PC-3 (cell line): ENCODE data around the gene PGLYRP4. TPM values are rescaled to one million over a fixed set of nuclear protein-coding genes. Genes with fewer than 3 reads are reported as not detected.

Experiments
- ATAC-seq: fragments of 200-7000 bp; cut with Tn5 transposase; 2 replicates; pipeline ENCODE4 v1.9.1; 2020; ENCODE audit warnings: mild to moderate bottlenecking, moderate library complexity
- BruUV-seq: library from RNA; stranded (reverse); fragments of 400-500 nt; replicated peaks from 2 replicates; lab custom pipeline; 2021; lab: Mats Ljungman, UMichigan
- CTCF ChIA-PET: fragments of 300-600 bp; sonication (Branson Sonifier 250); formaldehyde crosslinking; loops from one replicate; lab custom pipeline; 2022; ENCODE audit warnings: antibody characterized with exemption; lab: Charles Lee
- POLR2A ChIA-PET: fragments of 300-600 bp; sonication (Branson Sonifier 250); formaldehyde crosslinking; loops from one replicate; lab custom pipeline; 2022; ENCODE audit warnings: antibody characterized with exemption; ENCODE audit not compliant: unreplicated experiment; lab: Charles Lee
- DNase-seq: peaks from one replicate; pipeline ENCODE4 v3.0.0-alpha.2; 2015
- H2AFZ ChIP-seq: fragments of 300-600 bp; sonication (generic); 2 replicates; pipeline ENCODE4 v1.6.0; 2016; ENCODE audit warnings: antibody characterized with exemption, low read length
- H3F3A ChIP-seq: fragments of 300-600 bp; sonication (generic); one replicate; pipeline ENCODE4 v1.6.0; 2017; ENCODE audit warnings: antibody characterized with exemption, low read length, control low read depth, mild to moderate bottlenecking; ENCODE audit not compliant: unreplicated experiment
- H3K27ac ChIP-seq: fragments of 300-600 bp; sonication (generic); 2 replicates; pipeline ENCODE4 v1.5.1; 2016; ENCODE audit warnings: mild to moderate bottlenecking, low read length
- H3K27me3 ChIP-seq: fragments of 300-600 bp; sonication (generic); 2 replicates; pipeline ENCODE4 v1.6.1; 2016; ENCODE audit warnings: low read length, mixed read lengths
- H3K36me3 ChIP-seq: fragments of 300-600 bp; sonication (generic); 2 replicates; pipeline ENCODE4 v1.6.1; 2016; ENCODE audit warnings: low read depth, mixed run types, low read length, mixed read lengths
- H3K4me1 ChIP-seq: fragments of 300-600 bp; sonication (generic); 2 replicates; pipeline ENCODE4 v1.5.1; 2016; ENCODE audit warnings: low read length; ENCODE audit not compliant: insufficient read depth
- H3K4me2 ChIP-seq: fragments of 300-600 bp; sonication (generic); 2 replicates; pipeline ENCODE4 v1.6.0; 2016; ENCODE audit warnings: low read length
- H3K4me3 ChIP-seq: fragments of 300-600 bp; sonication (generic); 2 replicates; pipeline ENCODE4 v1.5.1; 2016; ENCODE audit warnings: mild to moderate bottlenecking, low read length, mixed read lengths
- H3K79me2 ChIP-seq: fragments of 300-600 bp; sonication (generic); 2 replicates; pipeline ENCODE4 v1.6.1; 2017; ENCODE audit warnings: low read length, mixed read lengths
- H3K9ac ChIP-seq: fragments of 300-600 bp; sonication (generic); 2 replicates; pipeline ENCODE4 v1.6.0; 2016; ENCODE audit warnings: mild to moderate bottlenecking, low read length
- H3K9me2 ChIP-seq: fragments of 300-600 bp; sonication (generic); replicated peaks from 2 replicates; pipeline ENCODE4 v1.6.1; 2016; ENCODE audit warnings: mixed run types, low read length, mixed read lengths
- H3K9me3 ChIP-seq: fragments of 300-600 bp; sonication (generic); 2 replicates; pipeline ENCODE4 v1.6.1; 2016; ENCODE audit warnings: low read length, mixed read lengths
- H4K20me1 ChIP-seq: fragments of 300-600 bp; sonication (generic); 2 replicates; pipeline ENCODE4 v1.6.1; 2016; ENCODE audit warnings: low read length, mixed read lengths
- EZH2 ChIP-seq: fragments of 300-600 bp; sonication (generic); IDR thresholded peaks from one replicate; pipeline ENCODE4 v1.6.1; 2017; ENCODE audit warnings: antibody characterized with exemption, mild to moderate bottlenecking, low read length; ENCODE audit not compliant: unreplicated experiment
- EZH2phosphoT487 ChIP-seq: fragments of 300-600 bp; sonication (generic); IDR thresholded peaks from 2 replicates; pipeline ENCODE4 v1.6.1; 2018; ENCODE audit warnings: mild to moderate bottlenecking, antibody characterized with exemption, low read length, borderline replicate concordance
- intact Hi-C: fragments of 100-400 bp; cut with micrococcal nuclease; formaldehyde crosslinking; loops from 2 replicates; pipeline ENCODE4 v1.9.0; 2023
- total RNA-seq: library from RNA; depleted of rRNA; stranded (reverse); fragments of >200 nt; gene quantifications from 2 replicates; pipeline ENCODE4 v1.2.3, GENCODE V29; 2014
- TF ChIP-seq, protein P1 (sequence below): fragments of 300-600 bp; sonication (generic); conservative IDR thresholded peaks from 2 replicates; pipeline ENCODE4 v1.5.1; 2017; ENCODE audit warnings: antibody characterized with exemption, low read depth, mild to moderate bottlenecking, low read length

Gene PGLYRP4
- total RNA-seq, 1 experiment from 2014 or later = not detected

DNA sequence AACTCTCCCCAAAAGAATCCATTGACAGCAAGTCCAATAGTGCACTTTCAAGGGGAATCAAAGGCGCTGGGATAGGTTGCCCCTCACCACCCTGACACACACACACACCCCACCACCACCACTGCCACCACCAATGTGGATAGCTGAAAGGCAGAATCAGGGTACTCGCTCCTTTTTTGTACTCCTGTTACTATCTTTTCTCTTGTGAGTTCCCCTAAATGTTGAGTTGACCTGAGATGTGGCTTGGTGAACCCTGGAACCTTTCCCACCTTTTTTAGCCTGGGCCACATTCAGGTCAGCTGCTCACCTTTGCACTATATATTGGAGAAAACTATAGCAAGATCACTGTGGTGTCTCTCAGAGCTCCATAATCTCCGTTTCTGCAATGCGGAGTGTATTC lies 38.4 kb upstream of the PGLYRP4 start:
- H3K36me3 ChIP-seq = no peaks in the 10 kb centered on the region
- peaks cover 15% of the 10 kb centered on the region for H3K4me1 ChIP-seq
- TF ChIP-seq EZH2phosphoT487 (no peak), EZH2 (no peak)
- TF ChIP-seq, protein P1, sequence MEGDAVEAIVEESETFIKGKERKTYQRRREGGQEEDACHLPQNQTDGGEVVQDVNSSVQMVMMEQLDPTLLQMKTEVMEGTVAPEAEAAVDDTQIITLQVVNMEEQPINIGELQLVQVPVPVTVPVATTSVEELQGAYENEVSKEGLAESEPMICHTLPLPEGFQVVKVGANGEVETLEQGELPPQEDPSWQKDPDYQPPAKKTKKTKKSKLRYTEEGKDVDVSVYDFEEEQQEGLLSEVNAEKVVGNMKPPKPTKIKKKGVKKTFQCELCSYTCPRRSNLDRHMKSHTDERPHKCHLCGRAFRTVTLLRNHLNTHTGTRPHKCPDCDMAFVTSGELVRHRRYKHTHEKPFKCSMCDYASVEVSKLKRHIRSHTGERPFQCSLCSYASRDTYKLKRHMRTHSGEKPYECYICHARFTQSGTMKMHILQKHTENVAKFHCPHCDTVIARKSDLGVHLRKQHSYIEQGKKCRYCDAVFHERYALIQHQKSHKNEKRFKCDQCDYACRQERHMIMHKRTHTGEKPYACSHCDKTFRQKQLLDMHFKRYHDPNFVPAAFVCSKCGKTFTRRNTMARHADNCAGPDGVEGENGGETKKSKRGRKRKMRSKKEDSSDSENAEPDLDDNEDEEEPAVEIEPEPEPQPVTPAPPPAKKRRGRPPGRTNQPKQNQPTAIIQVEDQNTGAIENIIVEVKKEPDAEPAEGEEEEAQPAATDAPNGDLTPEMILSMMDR = no peak
- H3K9ac ChIP-seq = no peak overlapping the region
- H2AFZ ChIP-seq = no peak overlapping the region
- no peak overlapping the region for H3K4me3 ChIP-seq
- no peaks in the 10 kb centered on the region for H3F3A ChIP-seq
- H3K27ac ChIP-seq = no peak overlapping the region
- ChIA-PET POLR2A (no interaction called here), CTCF (no interaction called here)
- no peaks in the 10 kb centered on the region for H3K9me2 ChIP-seq
- no TSS peak for BruUV-seq
- H3K79me2 ChIP-seq = no peaks in the 10 kb centered on the region
- peaks cover 2% of the 10 kb centered on the region; the same call in 1 of the 2 replicates for H3K9me3 ChIP-seq
- intact Hi-C loops = no loop called here
- H4K20me1 ChIP-seq = no peaks in the 10 kb centered on the region
- DNase-seq (no peak), ATAC-seq (no peak)
- H3K4me2 ChIP-seq = no peak overlapping the region
- H3K27me3 ChIP-seq = peaks cover 11% of the 10 kb centered on the region; the same call in 1 of the 2 replicates

DNA sequence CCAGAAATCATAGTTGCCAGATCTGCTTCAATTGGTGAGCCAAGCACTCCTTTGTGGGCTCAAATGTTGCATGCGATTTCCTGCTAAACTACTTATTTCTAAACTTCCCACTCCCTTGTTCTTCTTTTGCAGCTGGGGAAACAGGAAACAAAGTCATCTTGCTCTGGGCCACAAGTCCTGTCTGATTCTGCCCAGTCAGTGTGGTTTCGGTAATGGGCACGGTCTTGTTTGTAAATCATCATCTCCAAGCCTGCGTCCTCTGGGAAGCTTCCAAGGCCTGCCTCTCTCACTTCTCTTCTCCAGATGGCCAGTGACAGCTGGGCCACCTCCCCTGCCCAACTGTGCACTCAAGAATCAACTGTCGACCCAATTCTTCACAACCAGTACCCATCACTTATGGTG lies 37.9 kb upstream of the PGLYRP4 start:
- H3K4me1 ChIP-seq = peaks cover 14% of the 10 kb centered on the region
- no peak overlapping the region for H3K4me2 ChIP-seq
- DNase-seq (no peak), ATAC-seq (no peak)
- H3K27me3 ChIP-seq = peaks cover 10% of the 10 kb centered on the region; the same call in 1 of the 2 replicates
- H2AFZ ChIP-seq = no peak overlapping the region
- peaks cover 7% of the 10 kb centered on the region; the same call in 1 of the 2 replicates for H3K9me3 ChIP-seq
- no peaks in the 10 kb centered on the region for H4K20me1 ChIP-seq
- H3K9me2 ChIP-seq = no peaks in the 10 kb centered on the region
- no TSS peak for BruUV-seq
- H3K27ac ChIP-seq = no peak overlapping the region
- no peaks in the 10 kb centered on the region for H3K36me3 ChIP-seq
- no peak overlapping the region for H3K4me3 ChIP-seq
- H3K9ac ChIP-seq = no peak overlapping the region
- intact Hi-C loops = no loop called here
- no peaks in the 10 kb centered on the region for H3F3A ChIP-seq
- CTCF ChIA-PET = no interaction called here
- POLR2A ChIA-PET = no interaction called here
- TF ChIP-seq EZH2phosphoT487 (no peak), EZH2 (no peak)
- TF ChIP-seq, protein P1 = no peak
- no peaks in the 10 kb centered on the region for H3K79me2 ChIP-seq

DNA sequence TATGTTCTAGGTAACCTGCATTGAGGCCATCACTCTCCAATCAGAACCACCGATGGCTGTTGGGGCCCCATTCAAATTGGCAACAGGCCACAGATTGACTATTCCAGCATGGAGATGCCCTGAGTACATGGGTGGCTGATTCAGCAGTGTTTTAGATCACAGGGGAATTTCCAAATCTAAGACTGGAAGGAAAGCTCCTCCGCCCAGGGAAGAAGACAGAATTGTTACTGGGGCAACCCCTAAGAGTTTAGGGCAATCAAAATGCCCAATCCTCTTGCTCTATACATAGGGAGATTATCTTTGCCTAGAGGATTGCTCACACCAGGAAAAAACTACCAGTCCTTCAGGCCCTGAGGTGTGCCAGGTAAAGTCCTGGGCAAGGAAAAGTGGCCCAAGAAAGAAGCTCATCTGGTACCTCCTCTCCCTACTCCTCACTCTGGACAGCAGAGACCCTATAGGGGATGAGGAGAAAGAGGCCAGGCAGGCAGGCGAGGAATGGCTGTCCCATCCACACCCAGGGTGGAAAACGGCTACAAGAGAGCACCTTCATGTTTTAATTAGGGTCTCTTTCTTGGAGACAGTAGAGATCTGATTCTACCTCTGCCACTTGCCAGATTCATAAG lies 36.4 kb upstream of the PGLYRP4 start:
- TF ChIP-seq, protein P1 = no peak
- TF ChIP-seq EZH2 (no peak), EZH2phosphoT487 (no peak)
- H3K9ac ChIP-seq = no peak overlapping the region
- ChIA-PET POLR2A (no interaction called here), CTCF (no interaction called here)
- H3K9me3 ChIP-seq = peaks cover 11% of the 10 kb centered on the region; the same call in 1 of the 2 replicates
- no peak overlapping the region for H2AFZ ChIP-seq
- no TSS peak for BruUV-seq
- no peak overlapping the region for H3K27ac ChIP-seq
- DNase-seq = no peak
- no peaks in the 10 kb centered on the region for H3F3A ChIP-seq
- H3K4me3 ChIP-seq = no peak overlapping the region
- intact Hi-C loops = no loop called here
- H4K20me1 ChIP-seq = no peaks in the 10 kb centered on the region
- ATAC-seq = no peak
- H3K27me3 ChIP-seq = peaks cover 10% of the 10 kb centered on the region; the same call in 1 of the 2 replicates
- H3K4me2 ChIP-seq = no peak overlapping the region
- H3K4me1 ChIP-seq = no peaks in the 10 kb centered on the region
- no peaks in the 10 kb centered on the region for H3K9me2 ChIP-seq
- H3K36me3 ChIP-seq = no peaks in the 10 kb centered on the region
- no peaks in the 10 kb centered on the region for H3K79me2 ChIP-seq
